Measurements from ENCODE around the gene PMEPA1.

GRCh38 chr20:57650266-57650665 lies 59.5 kb downstream of the PMEPA1 start:
- TF ChIP-seq SIN3A (IDR thresholded peaks at IDR 0.05; ENCODE audit: borderline replicate concordance, insufficient read depth, low read length) (no peak), POLR2AphosphoS5 (IDR thresholded peaks at IDR 0.05; ENCODE audit: low read depth, low read length) (no peak), TAF1 (IDR thresholded peaks at IDR 0.05; ENCODE audit: borderline replicate concordance, insufficient read depth, low read length) (no peak)

All from PFSK-1 (cell line).